ENCODE measurements around the gene HOXD3.

HOXD3 gene

GRCh38 chr2:176162911-176163671 is 6.0 kb downstream of the HOXD3 start:
- no peak for DNase-seq (ENCODE audit: low spot score)

DNA sequence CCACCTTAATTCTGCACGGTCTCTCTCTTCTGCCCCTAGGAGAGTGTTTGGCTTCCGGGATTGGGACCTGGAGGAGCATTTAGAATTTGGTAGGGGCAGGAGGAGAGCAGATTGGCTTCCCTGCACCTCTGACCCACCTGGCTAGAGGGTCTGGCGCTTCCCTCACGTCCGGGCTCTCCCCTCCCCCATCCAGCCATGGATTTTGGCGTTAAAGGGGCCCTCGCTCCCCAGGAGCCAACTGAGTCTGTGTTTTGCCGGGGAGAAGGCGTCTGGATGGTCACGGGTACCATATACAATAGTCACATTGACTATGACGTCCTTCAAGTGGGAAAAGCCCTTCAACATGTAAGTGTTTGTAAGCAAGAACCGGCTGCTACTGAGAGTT is 6.6 kb downstream of the HOXD3 start:
- no peak for DNase-seq (ENCODE audit: low spot score)

DNA sequence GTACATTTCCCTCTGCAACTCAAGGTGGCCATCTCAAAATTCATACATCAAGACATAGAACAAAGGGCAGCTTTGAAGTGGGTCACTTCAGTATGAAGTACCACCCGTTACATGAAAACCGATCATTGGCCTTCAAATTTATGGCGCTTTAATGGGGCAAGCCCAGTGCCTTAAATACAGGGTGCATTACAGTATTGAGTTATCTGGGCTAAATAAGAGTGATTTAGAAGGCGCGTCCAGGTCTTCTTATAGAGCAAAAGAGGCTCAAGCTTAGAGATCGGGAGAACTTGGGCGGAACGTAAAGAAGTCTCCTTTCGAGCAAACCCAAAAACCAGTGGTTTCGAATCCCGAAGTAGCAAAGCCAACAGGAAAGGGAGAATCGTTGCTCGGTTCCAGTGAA is 7.1 kb downstream of the HOXD3 start:
- no peak for DNase-seq (ENCODE audit: low spot score)

DNA sequence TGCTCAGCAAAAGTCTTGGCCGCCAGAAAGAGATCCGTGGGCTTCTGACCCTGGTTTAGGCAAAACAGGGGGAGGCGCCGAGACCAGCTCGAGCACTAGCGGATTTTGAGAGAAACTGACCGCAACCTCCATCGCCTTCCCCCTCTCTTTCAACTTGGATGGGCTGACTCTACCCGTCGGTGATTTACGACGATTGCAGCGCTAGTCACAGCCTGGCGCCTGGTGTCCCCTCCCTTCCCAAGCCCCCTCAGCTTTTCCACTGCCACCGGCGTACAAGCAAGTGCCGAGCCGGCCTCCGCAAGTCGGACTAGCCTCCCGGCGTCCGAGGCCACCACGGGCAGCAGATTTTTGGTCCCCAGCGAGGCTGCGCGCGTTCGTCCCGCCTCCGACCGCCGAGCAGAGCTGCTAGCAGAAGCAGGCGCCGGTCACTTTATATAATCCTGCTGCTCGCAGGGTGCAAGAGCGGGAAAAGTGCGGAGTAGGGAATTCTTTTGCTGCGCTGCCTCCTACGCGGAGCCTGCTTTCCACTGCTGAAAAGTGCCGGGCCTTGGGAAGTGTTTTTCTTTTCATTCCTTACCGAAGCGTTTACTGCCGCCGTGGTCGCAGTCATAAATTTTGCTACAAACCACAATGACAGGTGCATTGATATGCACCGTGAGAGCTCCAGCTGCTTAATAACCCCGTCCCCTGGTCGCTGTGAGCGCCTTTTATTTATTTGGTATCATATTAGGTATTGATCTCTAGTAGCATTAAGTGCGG is 7.7 kb downstream of the HOXD3 start:
- no peak for DNase-seq (ENCODE audit: low spot score)

- DNase-seq (ENCODE audit: low spot score) = no peak
Measured at GRCh38 chr2:176165370-176166050, 8.4 kb downstream of the HOXD3 start.

DNA sequence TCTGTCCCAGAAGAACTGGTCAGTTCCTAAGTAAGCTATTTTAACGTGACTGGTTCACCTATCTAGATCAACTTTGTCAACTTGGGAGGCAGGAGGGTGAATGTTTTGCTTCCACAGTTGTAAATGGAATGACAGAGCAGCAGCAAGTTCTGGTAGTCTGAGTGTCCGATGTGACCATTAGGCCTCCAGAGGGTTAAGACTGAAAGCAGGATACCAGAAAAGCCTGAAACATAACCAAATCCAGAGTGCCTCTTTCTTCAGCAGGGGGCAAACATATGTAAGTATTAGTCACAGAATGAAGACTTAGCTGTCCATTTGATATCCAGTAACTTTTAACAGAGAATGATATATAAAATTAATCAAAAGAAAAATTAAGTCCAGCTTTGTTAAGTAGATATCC is 9.2 kb downstream of the HOXD3 start:
- no peak for DNase-seq (ENCODE audit: low spot score)

GRCh38 chr2:176167398-176167797 is 10.3 kb downstream of the HOXD3 start:
- no peak for DNase-seq (ENCODE audit: low spot score)

DNA sequence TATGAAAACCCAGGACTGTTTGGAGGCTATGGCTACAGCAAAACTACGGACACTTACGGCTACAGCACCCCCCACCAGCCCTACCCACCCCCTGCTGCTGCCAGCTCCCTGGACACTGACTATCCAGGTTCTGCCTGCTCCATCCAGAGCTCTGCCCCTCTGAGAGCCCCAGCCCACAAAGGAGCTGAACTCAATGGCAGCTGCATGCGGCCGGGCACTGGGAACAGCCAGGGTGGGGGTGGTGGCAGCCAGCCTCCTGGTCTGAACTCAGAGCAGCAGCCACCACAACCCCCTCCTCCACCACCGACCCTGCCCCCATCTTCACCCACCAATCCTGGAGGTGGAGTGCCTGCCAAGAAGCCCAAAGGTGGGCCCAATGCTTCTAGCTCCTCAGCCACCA is 12.1 kb downstream of the HOXD3 start:
- no peak for DNase-seq (ENCODE audit: low spot score)

DNA sequence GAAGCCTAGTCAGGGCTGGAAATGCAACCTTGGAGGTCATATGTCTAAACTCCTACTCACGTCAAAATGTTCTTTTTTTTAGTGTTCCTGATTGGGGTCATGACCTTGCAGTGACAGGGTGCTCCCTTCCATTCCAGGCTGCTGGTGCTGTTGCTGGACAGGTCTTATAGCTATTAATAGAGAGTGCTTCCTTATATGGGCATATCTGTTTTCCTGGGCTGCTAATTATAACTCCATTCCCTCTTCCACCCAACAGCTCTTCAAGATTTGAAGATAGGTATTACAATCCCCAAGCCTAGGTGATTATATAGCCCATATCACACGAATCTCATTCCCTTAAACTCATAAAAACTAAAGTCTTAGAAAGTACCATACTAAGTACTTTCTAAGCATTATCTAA is 12.6 kb downstream of the HOXD3 start:
- no peak for DNase-seq (ENCODE audit: low spot score)

DNA sequence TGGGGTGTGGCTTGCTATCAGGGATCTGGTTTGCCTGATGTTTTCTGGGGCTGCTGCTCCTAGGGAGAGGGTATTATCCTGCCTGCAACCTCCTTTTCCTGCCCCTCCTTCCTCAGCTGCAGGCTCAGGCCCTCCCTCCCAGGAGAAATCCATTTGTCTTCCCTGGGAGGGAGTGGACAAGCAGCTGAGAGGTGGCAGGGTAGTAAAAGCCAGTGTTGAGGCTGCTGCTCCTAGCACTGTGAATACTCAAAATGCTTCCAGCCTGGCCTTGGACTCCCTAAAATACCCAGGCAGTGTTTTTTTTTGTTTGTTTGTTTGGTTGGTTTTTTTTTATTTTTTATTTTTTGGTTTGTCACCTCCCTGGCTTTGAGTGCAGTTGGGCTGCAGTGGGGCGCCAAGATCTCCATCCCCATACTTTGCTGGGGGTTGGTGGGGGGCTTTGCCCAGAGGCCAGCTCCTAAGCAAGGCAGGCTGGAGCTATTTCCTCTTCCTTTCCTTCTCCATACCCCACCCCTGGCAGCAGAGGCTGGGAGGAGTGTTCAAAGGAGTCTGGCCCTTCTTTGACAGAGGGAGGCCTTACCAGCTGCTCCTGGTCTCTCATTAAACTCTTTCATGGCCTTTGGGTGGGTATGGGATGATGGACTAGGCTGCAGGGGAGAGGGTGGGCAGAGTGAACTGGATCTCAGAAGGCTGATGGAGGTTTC is 13.6 kb downstream of the HOXD3 start:
- no peak for DNase-seq (ENCODE audit: low spot score)

- DNase-seq (ENCODE audit: low spot score) = no peak
Measured at GRCh38 chr2:176171351-176172006, 14.4 kb downstream of the HOXD3 start.

DNA sequence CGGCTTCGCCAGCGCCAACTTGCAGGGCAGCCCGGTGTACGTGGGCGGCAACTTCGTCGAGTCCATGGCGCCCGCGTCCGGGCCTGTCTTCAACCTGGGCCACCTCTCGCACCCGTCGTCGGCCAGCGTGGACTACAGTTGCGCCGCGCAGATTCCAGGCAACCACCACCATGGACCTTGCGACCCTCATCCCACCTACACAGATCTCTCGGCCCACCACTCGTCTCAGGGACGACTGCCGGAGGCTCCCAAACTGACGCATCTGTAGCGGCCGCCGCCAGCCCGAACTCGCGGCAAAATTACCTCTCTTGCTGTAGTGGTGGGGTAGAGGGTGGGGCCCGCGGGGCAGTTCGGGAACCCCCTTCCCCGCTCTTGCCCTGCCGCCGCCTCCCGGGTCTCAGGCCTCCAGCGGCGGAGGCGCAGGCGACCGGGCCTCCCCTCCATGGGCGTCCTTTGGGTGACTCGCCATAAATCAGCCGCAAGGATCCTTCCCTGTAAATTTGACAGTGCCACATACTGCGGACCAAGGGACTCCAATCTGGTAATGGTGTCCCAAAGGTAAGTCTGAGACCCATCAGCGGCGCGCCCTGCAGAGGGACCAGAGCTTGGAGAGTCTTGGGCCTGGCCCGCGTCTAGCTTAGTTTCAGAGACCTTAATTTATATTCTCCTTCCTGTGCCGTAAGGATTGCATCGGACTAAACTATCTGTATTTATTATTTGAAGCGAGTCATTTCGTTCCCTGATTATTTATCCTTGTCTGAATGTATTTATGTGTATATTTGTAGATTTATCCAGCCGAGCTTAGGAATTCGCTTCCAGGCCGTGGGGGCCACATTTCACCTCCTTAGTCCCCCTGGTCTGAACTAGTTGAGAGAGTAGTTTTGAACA is 15.1 kb downstream of the HOXD3 start:
- no peak for DNase-seq (ENCODE audit: low spot score)

DNA sequence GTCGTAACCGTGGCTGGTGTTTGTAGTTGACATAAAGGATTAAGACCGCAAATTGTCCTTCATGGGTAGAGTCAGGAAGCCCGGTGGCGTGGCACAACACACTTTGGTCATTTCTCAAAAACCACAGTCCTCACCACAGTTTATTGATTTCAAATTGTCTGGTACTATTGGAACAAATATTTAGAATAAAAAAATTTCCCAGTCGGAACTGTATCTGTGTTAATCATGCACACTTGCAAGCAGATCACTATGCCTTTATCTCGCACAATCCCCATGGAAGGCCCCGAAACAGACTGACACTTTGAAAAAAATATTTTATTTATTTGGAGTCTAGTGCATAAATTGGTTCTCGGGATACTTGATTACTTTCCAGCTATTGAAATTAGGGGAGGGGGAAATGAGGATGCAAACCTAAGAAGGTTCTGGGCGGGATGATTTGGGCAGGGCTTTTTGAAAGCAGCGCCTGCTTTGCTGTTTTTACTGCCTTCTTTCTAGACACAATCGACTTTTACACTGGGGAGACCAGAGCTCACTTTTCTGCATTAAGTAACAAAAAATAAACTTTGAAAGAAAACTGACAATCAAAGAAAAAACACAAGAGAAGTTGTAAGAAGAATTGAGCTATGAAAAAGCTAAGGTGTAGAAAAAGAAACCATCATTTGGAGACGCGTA is 15.9 kb downstream of the HOXD3 start:
- no peak for DNase-seq (ENCODE audit: low spot score)

DNA sequence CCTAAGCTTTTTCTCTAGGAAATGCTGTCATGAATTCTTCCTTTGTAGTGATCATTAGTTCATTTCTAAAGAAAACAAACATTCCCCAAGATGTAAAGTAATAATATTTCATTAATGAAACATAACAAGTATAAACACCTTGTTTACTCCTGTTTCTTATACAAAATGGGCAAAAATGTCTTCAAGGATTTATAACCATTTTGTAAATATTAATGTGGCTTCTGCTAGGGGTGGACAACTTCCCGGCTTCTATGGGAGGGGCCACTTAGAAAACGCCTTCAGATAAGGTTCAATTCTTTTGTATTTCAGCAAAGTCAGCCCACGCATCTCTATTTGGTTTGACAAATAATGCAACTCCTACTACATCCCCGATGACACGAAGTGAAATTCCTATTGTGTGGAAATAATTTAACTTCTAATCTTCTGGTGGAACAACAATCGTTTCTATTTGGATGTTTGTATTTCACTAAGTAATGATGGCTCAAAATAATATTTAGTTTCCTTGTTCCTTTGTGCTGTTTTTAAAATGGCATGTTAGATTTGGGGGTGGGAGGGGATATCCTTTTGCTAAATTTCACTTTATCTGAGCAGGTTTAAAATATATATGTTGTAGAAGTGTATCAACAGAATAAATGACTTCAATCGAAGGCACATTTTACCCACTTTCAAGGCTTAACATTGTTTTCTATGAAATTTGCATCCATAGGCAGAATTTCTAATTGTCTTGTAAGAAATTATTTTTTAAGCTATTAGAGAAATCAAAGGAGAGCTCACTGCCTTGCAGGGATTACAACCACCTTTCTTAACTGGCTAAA is 16.7 kb downstream of the HOXD3 start:
- no peak for DNase-seq (ENCODE audit: low spot score)

DNA sequence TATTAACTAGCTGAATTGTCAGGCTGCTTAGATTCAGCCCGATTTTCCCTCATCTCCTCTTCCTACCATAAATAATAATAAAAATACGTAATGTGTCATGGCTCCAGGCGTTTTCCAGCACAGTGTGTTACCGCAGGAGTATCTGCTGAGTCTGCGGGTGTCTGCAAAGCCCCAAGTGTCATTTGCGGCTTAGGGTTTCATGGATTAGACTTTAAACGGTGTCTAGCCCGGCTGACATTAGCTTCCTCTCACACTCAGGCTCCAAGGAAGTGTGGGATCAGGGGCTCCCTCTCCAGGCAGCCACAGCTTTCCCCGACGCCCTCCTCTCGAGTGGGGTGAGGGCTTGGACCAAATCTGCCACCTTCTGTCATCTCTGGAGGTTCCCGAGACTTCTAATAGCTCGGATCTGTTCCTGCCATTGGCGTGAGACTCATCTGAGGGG is 17.3 kb downstream of the HOXD3 start:
- DNase-seq (ENCODE audit: low spot score) = peak; percentile 52

GRCh38 chr2:176174824-176175708 is 18.0 kb downstream of the HOXD3 start:
- DNase-seq (ENCODE audit: low spot score) = no peak

GRCh38 chr2:176175709-176176607 is 18.9 kb downstream of the HOXD3 start:
- no peak for DNase-seq (ENCODE audit: low spot score)
